Left ventricle myocardium inferior (tissue), 1 donor: Measurements from ENCODE around the gene OR13G1. TPM values are rescaled to one million over a fixed set of nuclear protein-coding genes. Genes with fewer than 3 reads are reported as not detected.

Source experiments
- DNase-seq: peaks from one replicate; pipeline ENCODE4 v3.0.0-alpha.2; 2020
- H3K27ac ChIP-seq: fragments of 200-600 bp; replicated peaks from 2 replicates; pipeline ENCODE4 v1.8.0; 2021
- H3K27me3 ChIP-seq: fragments of 200-600 bp; 2 replicates; pipeline ENCODE4 v1.8.0; 2021; ENCODE audit warnings: low read depth
- H3K36me3 ChIP-seq: fragments of 200-600 bp; 2 replicates; pipeline ENCODE4 v1.8.0; 2021
- H3K4me1 ChIP-seq: fragments of 200-600 bp; 2 replicates; pipeline ENCODE4 v1.8.0; 2021
- H3K4me3 ChIP-seq: fragments of 200-600 bp; 2 replicates; pipeline ENCODE4 v1.8.0; 2021; ENCODE audit warnings: mild to moderate bottlenecking, moderate library complexity
- H3K9me3 ChIP-seq: fragments of 200-600 bp; replicated peaks from 2 replicates; pipeline ENCODE4 v1.8.0; 2021
- CTCF ChIP-seq: fragments of 200-600 bp; IDR thresholded peaks from 2 replicates; pipeline ENCODE4 v1.8.0; 2021; ENCODE audit warnings: antibody characterized with exemption, mild to moderate bottlenecking, borderline replicate concordance
- intact Hi-C: fragments of 100-400 bp; cut with micrococcal nuclease; formaldehyde crosslinking; loops from one replicate; pipeline ENCODE4 v1.11.0; 2022
- total RNA-seq: library from RNA; stranded (reverse); fragmentation: NEBNext Ultra II Directional; extraction: Animal tissue kit (Norgen Biotek cat#: 25700); gene quantifications from one replicate; pipeline ENCODE4 v1.2.1, GENCODE V29; 2021
- donor health status: DM: no; HTN: yes; CAD: no; lungs with severe emphysema.

The OR13G1 gene
- total RNA-seq, 1 donor from 2014 or later, result not detected

GRCh38 chr1:247647864-247648263 lies 31.7 kb downstream of the OR13G1 start:
- no peak for DNase-seq
- H3K9me3 ChIP-seq, result no peaks in the 10 kb centered on the region
- no peaks in the 10 kb centered on the region for H3K27me3 ChIP-seq
- H3K27ac ChIP-seq, result no peak overlapping the region
- no peaks in the 10 kb centered on the region for H3K36me3 ChIP-seq
- H3K4me3 ChIP-seq, result no peak overlapping the region
- H3K4me1 ChIP-seq, result no peaks in the 10 kb centered on the region
- no peak for TF ChIP-seq CTCF
- intact Hi-C loops, result no loop called here

GRCh38 chr1:247646867-247647266 lies 32.7 kb downstream of the OR13G1 start:
- Histone ChIP-seq H3K27ac (no peak overlapping the region), H3K9me3 (peaks cover 4% of the 10 kb centered on the region), H3K4me1 (no peaks in the 10 kb centered on the region), H3K4me3 (no peak overlapping the region), H3K27me3 (no peaks in the 10 kb centered on the region), H3K36me3 (no peaks in the 10 kb centered on the region)
- DNase-seq, result no peak
- no peak for TF ChIP-seq CTCF
- intact Hi-C loops, result no loop called here

GRCh38 chr1:247642742-247643141 lies 36.8 kb downstream of the OR13G1 start:
- no peaks in the 10 kb centered on the region for H3K36me3 ChIP-seq
- peaks cover 3% of the 10 kb centered on the region for H3K4me1 ChIP-seq
- intact Hi-C loops, result no loop called here
- H3K27me3 ChIP-seq, result peaks cover 20% of the 10 kb centered on the region
- no peak for TF ChIP-seq CTCF
- H3K9me3 ChIP-seq, result peaks cover 4% of the 10 kb centered on the region
- no peak overlapping the region for H3K4me3 ChIP-seq
- DNase-seq, result no peak
- H3K27ac ChIP-seq, result no peak overlapping the region

GRCh38 chr1:247639381-247639981 lies 40.1 kb downstream of the OR13G1 start:
- H3K9me3 ChIP-seq, result peaks cover 7% of the 10 kb centered on the region
- H3K4me3 ChIP-seq, result peak overlapping the region; percentile 57
- no peak for TF ChIP-seq CTCF
- DNase-seq, result peak; percentile 72
- intact Hi-C loops, result no loop called here
- H3K27me3 ChIP-seq, result peaks cover 23% of the 10 kb centered on the region
- H3K4me1 ChIP-seq, result peaks cover 3% of the 10 kb centered on the region
- no peaks in the 10 kb centered on the region for H3K36me3 ChIP-seq
- no peak overlapping the region for H3K27ac ChIP-seq

GRCh38 chr1:247638781-247639180 lies 40.8 kb downstream of the OR13G1 start:
- TF ChIP-seq CTCF, result no peak
- peak overlapping the region; percentile 57 for H3K4me3 ChIP-seq
- intact Hi-C loops, result no loop called here
- H3K36me3 ChIP-seq, result no peaks in the 10 kb centered on the region
- DNase-seq, result no peak
- H3K4me1 ChIP-seq, result peaks cover 3% of the 10 kb centered on the region
- H3K27ac ChIP-seq, result no peak overlapping the region
- H3K9me3 ChIP-seq, result peaks cover 14% of the 10 kb centered on the region
- H3K27me3 ChIP-seq, result peaks cover 23% of the 10 kb centered on the region
